HG03039 (cell line): ENCODE results near the gene CNOT11.
"Not testable (repeated sequence)": the region's sequence is repeated elsewhere in the genome, so short reads cannot be mapped to it uniquely, and the experiment has no call there.

Experiments
- ATAC-seq: cut with Tn5 transposase; IDR thresholded peaks from one replicate; pipeline ENCODE4 v1.9.1; 2021; ENCODE audit warnings: mild to moderate bottlenecking, moderate library complexity; ENCODE audit not compliant: unreplicated experiment

Gene CNOT11

DNA sequence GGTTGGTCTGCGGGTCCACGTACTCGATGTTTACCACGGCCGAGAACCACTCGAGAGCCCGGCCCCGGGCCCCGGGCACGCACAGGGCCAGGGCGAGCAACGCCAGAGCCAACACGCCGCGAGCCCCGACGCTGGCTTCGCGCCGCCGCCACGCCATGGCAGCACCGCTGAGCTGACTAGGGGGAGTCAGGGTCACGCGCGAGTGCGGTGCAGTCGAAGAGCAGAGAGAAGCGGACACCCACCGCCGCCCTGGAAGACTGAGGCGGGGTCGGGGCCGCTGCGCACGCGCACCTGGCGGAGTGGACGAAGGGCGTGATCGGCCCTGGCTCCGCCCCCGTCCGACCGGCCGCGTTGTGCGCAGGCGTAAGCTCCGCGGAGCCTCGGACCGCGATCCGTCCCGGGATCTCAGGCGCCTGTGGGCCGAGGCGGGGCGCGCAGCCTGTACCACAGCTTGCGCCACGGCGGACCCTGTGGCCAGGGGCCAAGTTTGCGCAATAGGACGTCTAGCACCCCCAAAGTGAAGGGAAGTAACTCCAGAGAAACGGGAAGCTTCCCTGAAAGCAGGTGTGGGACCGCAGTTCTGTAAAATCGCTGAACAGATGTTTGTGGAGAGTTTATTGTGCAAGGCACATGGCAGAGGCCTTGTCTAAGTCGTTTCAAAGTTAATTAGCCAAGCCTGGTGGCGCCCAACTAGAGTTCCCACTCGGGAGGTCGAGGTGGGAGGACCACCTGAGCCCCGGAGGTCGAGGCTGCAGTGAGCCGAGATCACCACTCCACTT, 55.9 kb downstream of the CNOT11 start, which contains the start of gene RNF149:
RNF149 (minus strand) TSS at position 270 of the 779 bp plus-strand sequence; CDS start at position 157, 113 bp downstream.
- peak; percentile 61 for ATAC-seq

GRCh38 chr2:101310090-101310833, 57.6 kb downstream of the CNOT11 start:
- no peak for ATAC-seq

GRCh38 chr2:101310834-101311695, 58.4 kb downstream of the CNOT11 start:
- ATAC-seq: no peak

DNA sequence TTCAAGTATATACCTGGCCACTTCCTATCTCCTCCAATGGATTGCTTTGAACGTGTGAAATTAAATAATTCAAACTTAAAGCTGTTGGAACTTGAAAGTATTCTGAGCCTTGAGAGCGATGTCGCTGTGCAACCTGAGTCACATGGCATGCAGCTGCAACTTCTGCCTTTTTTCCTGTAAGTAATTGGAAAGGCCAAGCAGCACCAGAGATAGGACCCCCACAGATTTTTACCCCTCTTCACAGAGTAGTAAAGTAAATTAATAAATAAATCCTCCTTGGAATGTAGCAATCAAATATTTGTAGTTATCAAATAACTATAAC, 59.0 kb downstream of the CNOT11 start:
- ATAC-seq: no peak

- ATAC-seq: not testable (repeated sequence)
Measured at GRCh38 chr2:101316568-101316967, 63.9 kb downstream of the CNOT11 start.
